BE2C (cell line): ENCODE results near the gene SLC26A5.

Source experiments
- DNase-seq: peaks from one replicate; pipeline ENCODE4 v3.0.0-alpha.2; 2020
- H3K27me3 ChIP-seq: fragments of 250-450 bp; sonication (Bioruptor Pico); 2 replicates; pipeline ENCODE4 v1.5.1; 2020; ENCODE audit warnings: mild to moderate bottlenecking
- H3K36me3 ChIP-seq: fragments of 250-450 bp; sonication (Bioruptor Pico); 2 replicates; pipeline ENCODE4 v1.5.1; 2020; ENCODE audit warnings: mild to moderate bottlenecking
- H3K4me1 ChIP-seq: fragments of 250-450 bp; sonication (Bioruptor Pico); 2 replicates; pipeline ENCODE4 v1.5.1; 2020
- H3K4me3 ChIP-seq: 2 replicates; pipeline ENCODE4 v1.5.1; 2011; ENCODE audit warnings: low read depth, low read length
- H3K9me3 ChIP-seq: fragments of 250-450 bp; sonication (Bioruptor Pico); 2 replicates; pipeline ENCODE4 v1.5.1; 2020
- CTCF ChIP-seq: IDR thresholded peaks from 2 replicates; pipeline ENCODE4 v1.5.1; 2012; ENCODE audit warnings: mild to moderate bottlenecking, low read depth, low read length

The SLC26A5 gene

GRCh38 chr7:103437623-103438022, 8.4 kb downstream of the SLC26A5 start:
- Histone ChIP-seq H3K36me3 (no peaks in the 10 kb centered on the region), H3K4me3 (no peak overlapping the region), H3K9me3 (no peaks in the 10 kb centered on the region), H3K27me3 (no peaks in the 10 kb centered on the region; the same call in 1 of the 2 replicates), H3K4me1 (no peaks in the 10 kb centered on the region)
- no peak for DNase-seq
- no peak for TF ChIP-seq CTCF

- Histone ChIP-seq H3K36me3 (no peaks in the 10 kb centered on the region), H3K4me3 (no peak overlapping the region), H3K27me3 (no peaks in the 10 kb centered on the region; the same call in 1 of the 2 replicates), H3K9me3 (no peaks in the 10 kb centered on the region), H3K4me1 (no peaks in the 10 kb centered on the region)
- no peak for DNase-seq
- no peak for TF ChIP-seq CTCF
Measured at GRCh38 chr7:103432712-103433111, 13.3 kb downstream of the SLC26A5 start.

GRCh38 chr7:103425177-103425576, 20.8 kb downstream of the SLC26A5 start:
- no peaks in the 10 kb centered on the region for H3K27me3 ChIP-seq
- TF ChIP-seq CTCF = peak; percentile 32
- H3K9me3 ChIP-seq = no peaks in the 10 kb centered on the region
- DNase-seq = no peak
- no peaks in the 10 kb centered on the region for H3K36me3 ChIP-seq
- H3K4me3 ChIP-seq = no peak overlapping the region
- no peaks in the 10 kb centered on the region for H3K4me1 ChIP-seq

GRCh38 chr7:103423467-103424179, 22.4 kb downstream of the SLC26A5 start:
- no peaks in the 10 kb centered on the region for H3K36me3 ChIP-seq
- no peak for DNase-seq
- H3K4me1 ChIP-seq = no peaks in the 10 kb centered on the region

GRCh38 chr7:103420857-103421384, 25.1 kb downstream of the SLC26A5 start:
- H3K4me3 ChIP-seq = no peak overlapping the region

More at GRCh38 chr7:103423467-103424179, 22.4 kb downstream of the SLC26A5 start:
- Histone ChIP-seq H3K9me3 (no peaks in the 10 kb centered on the region), H3K27me3 (no peaks in the 10 kb centered on the region), H3K4me3 (no peak overlapping the region)
- TF ChIP-seq CTCF = no peak

More at GRCh38 chr7:103420857-103421384, 25.1 kb downstream of the SLC26A5 start:
- no peak for DNase-seq
- no peaks in the 10 kb centered on the region for H3K4me1 ChIP-seq
- no peaks in the 10 kb centered on the region for H3K36me3 ChIP-seq
- no peaks in the 10 kb centered on the region for H3K27me3 ChIP-seq
- H3K9me3 ChIP-seq = no peaks in the 10 kb centered on the region
- no peak for TF ChIP-seq CTCF
